AML-193 (cell line): ENCODE results near the gene PTPRJ.
A peak's percentile ranks its signal among the peaks of the same experiment; 100 is the strongest.

Experiments used
- DNase-seq, 2 experiments: peaks; one replicate each; lab custom pipeline; 2025; lab: John Stamatoyannopoulos, UW

The PTPRJ gene

GRCh38 chr11:47994417-47994816 is 14.1 kb downstream of the PTPRJ start:
- DNase-seq, result no peak

GRCh38 chr11:47995360-47995769 is 15.0 kb downstream of the PTPRJ start:
- DNase-seq, result no peak

GRCh38 chr11:47997063-47998053 is 17.0 kb downstream of the PTPRJ start:
- DNase-seq, result no peak

- no peak for DNase-seq
Observed at GRCh38 chr11:47998345-47998732, 18.0 kb downstream of the PTPRJ start.

GRCh38 chr11:47998733-47999359 is 18.5 kb downstream of the PTPRJ start:
- DNase-seq, result no peak

GRCh38 chr11:48000432-48000831 is 20.1 kb downstream of the PTPRJ start:
- no peak for DNase-seq

GRCh38 chr11:48001438-48002021 is 21.2 kb downstream of the PTPRJ start:
- DNase-seq, result peak in 1 of 2 experiments; percentile 31

- no peak for DNase-seq
Observed at GRCh38 chr11:48002561-48002960, 22.2 kb downstream of the PTPRJ start.

- DNase-seq, result no peak
Observed at GRCh38 chr11:48003926-48004325, 23.6 kb downstream of the PTPRJ start.

- no peak for DNase-seq
Observed at GRCh38 chr11:48004456-48004855, 24.1 kb downstream of the PTPRJ start.

GRCh38 chr11:48005136-48005535 is 24.8 kb downstream of the PTPRJ start:
- DNase-seq, result no peak

- DNase-seq, result no peak
Observed at GRCh38 chr11:48005831-48006270, 25.5 kb downstream of the PTPRJ start.

- no peak for DNase-seq
Observed at GRCh38 chr11:48006301-48006992, 26.1 kb downstream of the PTPRJ start.

GRCh38 chr11:48007677-48008076 is 27.3 kb downstream of the PTPRJ start:
- DNase-seq, result peak; percentile 24 to 55

GRCh38 chr11:48008951-48009270 is 28.6 kb downstream of the PTPRJ start:
- no peak for DNase-seq

GRCh38 chr11:48011102-48011797 is 30.9 kb downstream of the PTPRJ start:
- no peak for DNase-seq

GRCh38 chr11:48011798-48012391 is 31.5 kb downstream of the PTPRJ start:
- no peak for DNase-seq

GRCh38 chr11:48013269-48013901 is 33.0 kb downstream of the PTPRJ start:
- peak; percentile 80 to 85 for DNase-seq

- no peak for DNase-seq
Observed at GRCh38 chr11:48014917-48015316, 34.6 kb downstream of the PTPRJ start.

- DNase-seq, result no peak
Observed at GRCh38 chr11:48017105-48017830, 36.9 kb downstream of the PTPRJ start.
